ENCODE data around the gene ID3.
"Not testable (repeated sequence)": the region's sequence is repeated elsewhere in the genome, so short reads cannot be mapped to it uniquely, and the experiment has no call there.

ID3 gene

DNA sequence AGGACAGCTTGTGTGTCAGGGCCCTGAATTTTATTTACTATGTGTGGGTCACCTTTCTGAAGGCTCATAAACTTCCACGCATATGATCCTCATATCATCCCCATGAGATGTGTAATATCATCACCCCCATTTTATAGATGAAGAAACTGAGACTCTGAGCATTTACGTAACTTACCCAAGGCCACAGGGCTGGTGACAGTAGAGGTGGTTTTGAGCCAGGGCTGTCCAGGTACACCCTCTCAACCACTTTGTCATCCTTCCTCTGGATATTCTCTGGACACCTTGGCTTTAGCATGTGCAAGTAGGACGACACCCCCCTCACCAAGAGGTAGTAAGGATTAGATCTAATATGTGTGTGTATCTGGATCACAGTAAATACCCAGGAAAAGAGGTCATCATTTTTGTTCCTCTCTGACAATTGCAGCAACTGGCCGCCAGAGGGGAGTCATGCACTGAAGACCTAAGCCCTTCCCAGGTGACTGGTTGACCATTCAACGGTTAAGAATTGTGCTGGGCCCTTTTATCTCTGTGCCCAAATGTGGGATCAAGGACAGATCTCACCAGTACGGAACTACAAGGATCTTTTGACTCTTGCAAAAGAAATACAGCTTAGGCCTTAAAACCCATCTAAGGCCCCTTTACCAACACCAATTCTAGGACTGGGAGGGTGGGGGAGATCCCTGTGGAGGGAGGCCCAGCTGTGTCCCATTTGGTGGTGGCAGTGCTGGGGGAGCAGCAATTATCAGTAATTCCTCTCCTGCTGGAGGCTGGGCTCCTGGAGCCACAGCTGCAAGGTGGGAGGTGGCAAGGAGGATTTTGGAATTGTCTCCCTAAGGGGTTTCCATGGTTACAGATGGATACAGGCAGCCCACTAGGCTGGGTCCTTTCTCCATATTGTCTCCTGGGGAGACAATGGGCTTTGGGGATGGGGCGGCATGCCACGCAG, 14.6 kb downstream of the ID3 start:
- H3K36me3 ChIP-seq (ENCODE audit: insufficient read depth, insufficient read length, low read length) = no peaks in the 10 kb centered on the region
- H3K9me3 ChIP-seq (ENCODE audit: insufficient read depth, low read length) = no peaks in the 10 kb centered on the region
- no peaks in the 10 kb centered on the region for H3K27me3 ChIP-seq (ENCODE audit: insufficient read depth, insufficient read length)
- H3K9ac ChIP-seq (ENCODE audit: insufficient read length, low read depth) = no peak overlapping the region
- TF ChIP-seq ZNF274 (IDR thresholded peaks at IDR 0.05; ENCODE audit: low read depth, low read length) (no peak), YY1 (IDR thresholded peaks at IDR 0.05; ENCODE audit: insufficient read depth, insufficient read length) (no peak), SUZ12 (IDR thresholded peaks at IDR 0.05; ENCODE audit: extremely low read depth, insufficient read depth, insufficient read length) (no peak)
- H3K4me1 ChIP-seq (ENCODE audit: insufficient read depth, insufficient read length) = no peaks in the 10 kb centered on the region
- no peak overlapping the region for H3K4me3 ChIP-seq (ENCODE audit: insufficient read length, low read depth)
- DNase-seq (ENCODE audit: low read depth, low spot score) = no peak

DNA sequence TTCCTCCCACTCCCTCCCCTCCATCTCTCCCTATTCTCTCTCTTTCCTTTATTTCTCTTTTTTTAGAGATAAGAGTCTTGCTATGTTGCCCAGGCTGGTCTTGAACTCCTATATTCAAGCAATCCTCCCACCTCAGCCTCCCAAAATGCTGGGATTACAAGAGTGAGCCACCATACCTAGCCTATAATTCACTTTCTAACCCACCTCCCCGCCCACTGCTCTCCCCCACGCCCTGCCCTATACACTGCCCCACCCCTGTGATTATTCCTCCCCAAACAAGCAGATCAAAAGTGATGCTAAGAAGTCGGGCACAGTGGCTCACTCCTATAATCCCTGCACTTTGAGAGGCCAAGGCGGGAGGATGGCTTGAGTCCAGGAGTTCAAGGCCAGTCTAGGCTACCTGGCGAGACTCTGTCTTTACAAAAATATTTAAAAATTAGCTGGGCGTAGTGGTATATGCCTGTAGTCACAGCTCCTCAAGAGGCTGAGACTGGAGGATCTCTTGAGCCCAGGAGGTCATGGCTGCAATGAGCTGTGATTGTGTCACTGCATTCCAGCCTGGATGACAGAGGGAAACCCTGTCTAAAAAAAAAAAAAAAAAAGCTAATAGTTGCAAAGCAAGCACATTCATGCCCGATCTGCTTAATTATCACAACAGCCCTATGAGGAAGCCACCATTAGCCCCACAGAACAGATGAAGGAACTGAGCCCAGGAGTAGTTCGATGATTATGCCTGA, 15.4 kb downstream of the ID3 start:
- DNase-seq (ENCODE audit: low read depth, low spot score) = no peak
- Histone ChIP-seq H3K27me3 (ENCODE audit: insufficient read depth, insufficient read length) (no peaks in the 10 kb centered on the region), H3K36me3 (ENCODE audit: insufficient read depth, insufficient read length, low read length) (no peaks in the 10 kb centered on the region), H3K9ac (ENCODE audit: insufficient read length, low read depth) (no peak overlapping the region), H3K4me3 (ENCODE audit: insufficient read length, low read depth) (no peak overlapping the region), H3K4me1 (ENCODE audit: insufficient read depth, insufficient read length) (no peaks in the 10 kb centered on the region), H3K9me3 (ENCODE audit: insufficient read depth, low read length) (no peaks in the 10 kb centered on the region)
- TF ChIP-seq SUZ12 (IDR thresholded peaks at IDR 0.05; ENCODE audit: extremely low read depth, insufficient read depth, insufficient read length) (no peak), ZNF274 (IDR thresholded peaks at IDR 0.05; ENCODE audit: low read depth, low read length) (no peak), YY1 (IDR thresholded peaks at IDR 0.05; ENCODE audit: insufficient read depth, insufficient read length) (no peak)

DNA sequence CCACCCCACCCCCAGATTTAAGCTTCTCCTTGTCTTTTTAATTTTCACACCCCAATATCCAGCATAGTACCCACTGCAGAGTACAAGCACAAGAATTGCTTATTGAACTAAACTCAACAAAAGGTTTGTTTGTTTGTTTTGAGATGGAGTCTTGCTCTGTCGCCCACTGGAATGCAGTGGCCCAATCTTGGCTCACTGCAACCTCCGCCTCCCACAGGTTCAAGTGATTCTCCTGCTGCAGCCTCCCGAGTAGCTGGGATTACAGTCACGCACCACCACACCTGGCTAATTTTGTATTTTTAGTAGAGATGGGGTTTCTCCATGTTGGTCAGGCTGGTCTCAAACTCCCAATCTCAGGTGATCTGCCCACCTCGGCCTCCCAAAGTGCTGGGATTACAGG, 16.4 kb downstream of the ID3 start:
- H3K9me3 ChIP-seq (ENCODE audit: insufficient read depth, low read length); H3K4me3 ChIP-seq (ENCODE audit: insufficient read length, low read depth); H3K36me3 ChIP-seq (ENCODE audit: insufficient read depth, insufficient read length, low read length); H3K27me3 ChIP-seq (ENCODE audit: insufficient read depth, insufficient read length); H3K4me1 ChIP-seq (ENCODE audit: insufficient read depth, insufficient read length); H3K9ac ChIP-seq (ENCODE audit: insufficient read length, low read depth); DNase-seq (ENCODE audit: low read depth, low spot score): not testable (repeated sequence)

DNA sequence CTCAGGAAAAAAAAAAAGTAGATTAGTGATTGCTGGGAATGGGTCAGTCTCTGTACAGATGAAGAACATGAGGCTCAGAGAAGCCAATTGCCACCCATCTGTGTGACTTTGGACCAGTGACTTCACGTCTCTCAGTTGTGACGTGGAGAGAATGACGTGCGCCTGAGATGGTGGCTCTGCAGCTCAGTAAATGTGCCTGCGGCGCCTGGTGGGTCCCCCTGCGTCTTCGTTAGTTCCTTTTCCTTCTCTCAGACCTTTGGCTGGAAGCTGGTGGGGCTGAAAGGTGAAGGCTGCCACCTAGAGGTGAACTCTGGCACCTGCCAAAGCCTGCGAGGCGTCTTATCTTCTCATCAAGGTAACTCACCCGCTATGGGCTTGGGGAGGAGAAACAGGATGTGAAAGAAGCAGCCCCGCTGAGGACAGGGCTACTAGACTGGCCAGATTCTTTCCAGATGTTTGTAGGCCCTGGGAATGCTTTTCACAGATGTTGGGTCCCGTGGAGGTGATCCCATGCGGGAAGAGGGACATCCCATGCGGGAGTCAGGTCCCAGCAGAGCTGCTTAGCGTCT, 19.5 kb downstream of the ID3 start:
- Histone ChIP-seq H3K27me3 (ENCODE audit: insufficient read depth, insufficient read length) (no peaks in the 10 kb centered on the region), H3K36me3 (ENCODE audit: insufficient read depth, insufficient read length, low read length) (no peaks in the 10 kb centered on the region), H3K4me3 (ENCODE audit: insufficient read length, low read depth) (no peak overlapping the region), H3K9ac (ENCODE audit: insufficient read length, low read depth) (no peak overlapping the region), H3K4me1 (ENCODE audit: insufficient read depth, insufficient read length) (no peaks in the 10 kb centered on the region), H3K9me3 (ENCODE audit: insufficient read depth, low read length) (no peaks in the 10 kb centered on the region)
- TF ChIP-seq YY1 (IDR thresholded peaks at IDR 0.05; ENCODE audit: insufficient read depth, insufficient read length) (no peak), SUZ12 (IDR thresholded peaks at IDR 0.05; ENCODE audit: extremely low read depth, insufficient read depth, insufficient read length) (no peak), ZNF274 (IDR thresholded peaks at IDR 0.05; ENCODE audit: low read depth, low read length) (no peak)
- peak; percentile 89 for DNase-seq (ENCODE audit: low read depth, low spot score)

DNA sequence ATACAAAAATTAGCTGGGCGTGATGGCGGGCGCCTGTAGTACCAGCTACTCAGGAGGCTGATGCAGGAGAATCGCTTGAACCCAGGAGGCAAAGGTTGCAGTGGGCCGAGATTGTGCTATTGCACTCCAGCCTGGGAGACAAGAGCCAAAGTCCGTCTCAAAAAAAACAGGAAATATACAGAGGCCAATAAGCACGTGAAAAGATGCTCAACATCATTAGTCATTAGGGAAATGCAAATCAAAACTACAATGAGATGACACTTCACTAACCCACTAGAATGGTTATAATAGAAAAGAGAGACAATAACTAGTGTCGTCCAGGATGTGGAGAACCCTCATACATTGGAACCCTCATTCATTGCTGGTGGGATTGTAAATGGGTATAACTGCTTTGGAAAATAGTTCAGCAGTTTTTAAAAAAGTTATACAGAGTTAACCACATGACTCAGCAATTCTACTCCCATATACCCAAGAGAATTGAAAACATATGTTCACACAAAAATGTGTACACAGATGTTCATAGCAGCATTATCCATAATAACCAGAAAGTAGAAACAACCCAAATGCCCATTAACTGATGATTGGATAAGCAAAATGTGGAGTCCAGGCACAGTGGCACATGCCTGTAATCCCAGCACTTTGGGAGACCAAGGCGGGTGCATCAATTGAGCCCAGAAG, 21.9 kb downstream of the ID3 start:
- DNase-seq (ENCODE audit: low read depth, low spot score) = no peak
- H3K27me3 ChIP-seq (ENCODE audit: insufficient read depth, insufficient read length) = peaks cover 4% of the 10 kb centered on the region
- H3K9me3 ChIP-seq (ENCODE audit: insufficient read depth, low read length) = no peaks in the 10 kb centered on the region
- H3K4me1 ChIP-seq (ENCODE audit: insufficient read depth, insufficient read length) = no peaks in the 10 kb centered on the region
- no peak for TF ChIP-seq SUZ12 (IDR thresholded peaks at IDR 0.05; ENCODE audit: extremely low read depth, insufficient read depth, insufficient read length)
- no peak for TF ChIP-seq ZNF274 (IDR thresholded peaks at IDR 0.05; ENCODE audit: low read depth, low read length)
- no peak for TF ChIP-seq YY1 (IDR thresholded peaks at IDR 0.05; ENCODE audit: insufficient read depth, insufficient read length)
- H3K9ac ChIP-seq (ENCODE audit: insufficient read length, low read depth) = no peak overlapping the region
- no peak overlapping the region for H3K4me3 ChIP-seq (ENCODE audit: insufficient read length, low read depth)
- H3K36me3 ChIP-seq (ENCODE audit: insufficient read depth, insufficient read length, low read length) = no peaks in the 10 kb centered on the region

DNA sequence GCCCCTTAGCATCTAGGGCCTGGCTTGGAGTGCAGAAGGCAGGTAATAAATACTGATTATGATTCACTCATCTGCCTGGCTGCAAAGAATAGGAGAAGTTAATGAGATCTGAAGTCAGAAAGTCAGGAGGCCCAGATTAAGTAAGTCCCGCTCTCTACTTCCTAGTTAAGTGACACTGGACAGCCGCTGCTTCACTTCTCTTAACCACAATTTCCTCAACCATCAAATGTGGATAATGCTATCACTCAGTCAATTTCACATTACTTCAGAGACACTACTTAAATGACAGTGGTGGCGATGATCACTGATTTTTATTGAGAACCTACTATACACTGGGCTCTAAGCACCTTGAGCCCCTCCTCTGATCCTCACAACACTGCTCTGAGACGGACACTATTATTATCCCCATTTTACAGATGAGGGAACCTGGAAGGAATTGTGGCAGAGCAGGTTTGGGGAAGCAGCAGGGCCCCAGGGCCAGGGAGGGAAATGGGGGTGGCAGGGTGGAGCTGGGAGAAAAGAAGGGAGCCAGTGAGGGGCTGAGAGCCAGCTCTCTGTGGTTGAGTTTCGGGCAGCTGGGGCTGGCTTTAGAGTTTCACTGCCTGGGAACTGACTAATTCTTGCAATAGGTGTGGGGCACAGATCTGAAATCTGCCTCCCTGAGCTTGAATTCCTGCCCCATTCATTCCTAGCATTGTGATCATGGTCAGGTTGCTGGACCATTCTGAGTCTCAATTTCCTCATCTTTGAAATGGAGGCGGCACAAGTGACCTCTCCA, 25.9 kb downstream of the ID3 start:
- no peak for TF ChIP-seq SUZ12 (IDR thresholded peaks at IDR 0.05; ENCODE audit: extremely low read depth, insufficient read depth, insufficient read length)
- no peak for TF ChIP-seq ZNF274 (IDR thresholded peaks at IDR 0.05; ENCODE audit: low read depth, low read length)
- no peak for TF ChIP-seq YY1 (IDR thresholded peaks at IDR 0.05; ENCODE audit: insufficient read depth, insufficient read length)
- Histone ChIP-seq H3K4me3 (ENCODE audit: insufficient read length, low read depth) (no peak overlapping the region), H3K36me3 (ENCODE audit: insufficient read depth, insufficient read length, low read length) (no peaks in the 10 kb centered on the region), H3K9ac (ENCODE audit: insufficient read length, low read depth) (no peak overlapping the region), H3K4me1 (ENCODE audit: insufficient read depth, insufficient read length) (peaks cover 8% of the 10 kb centered on the region), H3K9me3 (ENCODE audit: insufficient read depth, low read length) (no peaks in the 10 kb centered on the region), H3K27me3 (ENCODE audit: insufficient read depth, insufficient read length) (peaks cover 19% of the 10 kb centered on the region)
- DNase-seq (ENCODE audit: low read depth, low spot score) = no peak
